Dermis blood vessel endothelial cell (primary cell): Measurements from ENCODE around the gene MRPL21. TPM values are rescaled to one million over a fixed set of nuclear protein-coding genes. Genes with fewer than 3 reads are reported as not detected.

Source experiments
- DNase-seq: peaks from one replicate; pipeline ENCODE4 v3.0.0; 2010
- total RNA-seq: library from RNA; depleted of rRNA; stranded (reverse); fragments of >200 nt; gene quantifications from 2 replicates; pipeline ENCODE4 v1.2.3, GENCODE V29; 2014

The MRPL21 gene
- total RNA-seq, 1 donor from 2014 or later, result 50.5 TPM

GRCh38 chr11:68865241-68865640, 38.4 kb downstream of the MRPL21 start:
- no peak for DNase-seq

GRCh38 chr11:68863553-68864265, 39.9 kb downstream of the MRPL21 start:
- DNase-seq, result no peak

- no peak for DNase-seq
Measured at GRCh38 chr11:68862421-68862820, 41.2 kb downstream of the MRPL21 start.

- DNase-seq, result no peak
Measured at GRCh38 chr11:68859123-68859522, 44.5 kb downstream of the MRPL21 start.

GRCh38 chr11:68857037-68857586, 46.5 kb downstream of the MRPL21 start:
- DNase-seq, result no peak

DNA sequence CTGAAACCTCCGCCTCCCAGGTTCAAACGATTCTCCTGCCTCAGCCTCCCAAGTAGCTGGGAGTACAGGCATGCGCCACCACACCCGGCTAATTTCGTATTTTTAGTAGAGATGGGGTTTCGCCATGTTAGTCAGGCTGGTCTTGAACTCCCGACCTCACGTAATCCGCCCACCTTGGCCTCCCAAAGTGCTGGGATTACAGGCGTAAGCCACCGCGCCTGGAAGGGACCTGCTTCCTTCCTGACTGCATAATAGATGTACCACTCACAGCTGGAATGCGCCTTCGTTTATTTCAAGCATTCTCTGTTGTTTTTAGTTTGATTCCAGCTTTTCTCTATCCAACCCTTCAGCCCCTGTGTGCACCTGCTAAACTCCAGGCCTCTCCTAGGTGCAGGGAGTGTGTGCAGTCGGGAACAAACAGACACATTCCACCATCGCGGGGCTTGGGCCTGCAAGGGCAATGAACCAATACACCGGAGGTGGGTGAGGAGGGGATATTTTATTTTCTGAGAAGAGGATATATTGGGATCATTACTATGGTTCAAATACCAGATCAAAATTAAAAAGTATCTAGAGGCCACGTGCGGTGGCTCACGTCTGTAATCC, 47.1 kb downstream of the MRPL21 start:
- peak; percentile 28 for DNase-seq

- peak; percentile 93 for DNase-seq
Measured at GRCh38 chr11:68855205-68855981, 48.2 kb downstream of the MRPL21 start.

DNA sequence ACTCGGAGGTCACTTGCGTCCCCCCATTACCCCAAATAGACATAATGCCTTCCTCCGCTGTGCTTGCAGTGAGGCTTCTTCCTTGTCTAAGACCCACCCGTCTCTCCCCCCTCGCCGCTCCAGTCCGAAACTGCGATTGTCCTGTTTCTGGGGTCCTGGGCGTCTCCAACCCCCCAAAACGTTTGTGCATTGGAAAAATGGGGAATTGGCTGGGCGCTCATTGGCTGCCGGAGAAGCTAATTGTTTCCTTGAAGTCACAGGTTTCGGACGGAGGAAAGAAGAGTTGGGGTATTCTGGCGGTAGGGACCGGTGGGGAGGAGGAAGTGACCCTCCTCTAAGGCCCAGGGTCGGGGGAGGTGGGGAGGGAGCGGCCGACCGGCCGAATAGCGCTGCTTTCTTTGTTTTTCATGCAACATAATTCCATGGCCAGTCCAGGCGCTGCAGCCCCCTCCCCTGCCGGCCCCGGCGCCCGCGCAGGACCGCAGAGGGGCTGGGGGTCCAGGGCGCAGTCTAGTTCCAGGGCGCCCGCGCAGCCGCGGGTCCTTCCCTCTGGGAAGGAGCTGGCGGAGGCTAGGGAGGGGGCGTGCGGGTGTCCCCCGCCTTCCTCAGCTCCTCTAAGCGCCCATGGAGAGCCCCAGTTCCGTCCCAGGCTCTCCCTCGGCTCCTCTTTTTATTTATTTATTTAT, 49.2 kb downstream of the MRPL21 start:
- DNase-seq, result no peak

- DNase-seq, result no peak
Measured at GRCh38 chr11:68852628-68853027, 51.0 kb downstream of the MRPL21 start.

DNA sequence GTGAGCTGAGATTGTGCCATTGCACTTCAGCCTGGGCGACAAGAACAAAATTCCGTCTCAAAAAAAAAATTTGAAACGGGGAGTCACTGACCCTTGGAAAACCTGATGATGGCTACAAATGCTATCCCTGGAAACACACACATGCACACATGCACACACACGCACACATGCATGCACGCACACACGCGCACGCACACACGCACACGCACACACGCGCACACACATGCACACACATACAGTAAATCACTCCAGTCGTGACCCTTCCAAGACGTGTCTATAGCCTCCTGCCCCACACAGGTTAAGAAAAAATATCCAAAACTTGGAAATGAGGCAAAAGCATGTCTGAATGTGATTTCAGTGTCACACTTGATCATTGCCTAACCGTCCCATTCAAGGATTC, 55.2 kb downstream of the MRPL21 start:
- no peak for DNase-seq

DNA sequence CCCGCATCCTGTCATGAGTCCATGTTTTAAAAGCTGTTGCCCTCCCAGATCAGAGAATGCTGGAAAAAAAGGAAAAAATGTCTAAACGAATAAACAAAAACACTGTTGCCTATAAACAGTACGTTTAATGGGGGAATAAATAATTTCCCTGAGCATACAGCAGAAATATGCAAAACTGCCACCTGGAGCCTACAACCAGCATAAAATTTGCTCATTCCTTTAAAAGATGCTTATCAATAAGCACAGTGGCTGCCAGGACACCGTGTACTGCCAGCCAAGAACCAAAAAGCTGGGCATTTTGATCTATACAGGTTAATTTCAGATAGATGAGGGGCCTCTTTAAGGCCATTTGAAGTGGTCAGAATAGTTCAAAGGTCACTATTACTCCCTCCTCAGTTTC, 56.2 kb downstream of the MRPL21 start:
- no peak for DNase-seq

GRCh38 chr11:68845351-68846002, 58.2 kb downstream of the MRPL21 start:
- no peak for DNase-seq

- no peak for DNase-seq
Measured at GRCh38 chr11:68844801-68845200, 58.8 kb downstream of the MRPL21 start.

- DNase-seq, result no peak
Measured at GRCh38 chr11:68844376-68844775, 59.3 kb downstream of the MRPL21 start.

GRCh38 chr11:68843703-68844312, 59.8 kb downstream of the MRPL21 start:
- DNase-seq, result peak; percentile 34

DNA sequence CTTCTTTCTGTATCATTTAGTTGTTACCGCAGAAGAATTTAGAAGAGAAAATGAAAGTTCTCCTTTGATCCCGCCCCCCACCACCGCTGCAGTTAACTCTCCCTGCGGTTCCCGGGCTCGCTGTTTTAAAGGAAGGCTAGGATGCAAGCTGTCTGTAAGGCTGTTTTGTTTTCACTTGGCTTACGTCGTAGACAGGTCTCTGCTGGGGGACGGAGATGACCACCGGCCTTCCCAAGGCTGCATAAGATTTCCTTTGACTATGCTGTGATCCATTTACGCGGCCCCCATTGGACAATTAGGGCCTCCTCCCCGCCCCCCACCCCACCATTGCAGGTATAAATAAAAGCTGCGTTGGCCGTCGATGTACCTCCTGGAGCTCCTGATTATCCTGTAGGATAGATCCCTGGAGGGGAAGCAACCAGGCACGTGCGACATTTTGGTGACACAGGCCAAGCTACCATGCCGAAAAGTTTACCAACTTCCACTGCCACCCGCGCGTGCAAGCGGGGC, 60.5 kb downstream of the MRPL21 start:
- DNase-seq, result peak; percentile 29

GRCh38 chr11:68842427-68843051, 61.1 kb downstream of the MRPL21 start:
- DNase-seq, result no peak

- DNase-seq, result peak; percentile 78
Measured at GRCh38 chr11:68841718-68842426, 61.8 kb downstream of the MRPL21 start, which contains the start of gene CPT1A. CPT1A (minus strand) TSS chr11:68841916; CDS start chr11:68815474, 26,442 bp downstream.
